Neural progenitor cell (in vitro differentiated cells): Measurements from ENCODE around the gene CRACDL.

Source experiments
- EZH2 ChIP-seq: fragments of 200-600 bp; sonication (generic); IDR thresholded peaks from 2 replicates; pipeline ENCODE4 v1.6.1; 2017; ENCODE audit warnings: antibody characterized with exemption, mild to moderate bottlenecking, moderate library complexity
- EZH2phosphoT487 ChIP-seq: fragments of 200-600 bp; sonication (generic); IDR thresholded peaks from 2 replicates; pipeline ENCODE4 v1.6.1; 2017; ENCODE audit warnings: antibody characterized with exemption
- TF ChIP-seq, protein P1 (sequence below): fragments of 200-600 bp; sonication (generic); IDR thresholded peaks from 2 replicates; pipeline ENCODE4 v1.5.1; 2017; ENCODE audit warnings: antibody characterized with exemption, mild to moderate bottlenecking

GRCh38 chr2:98781822-98782221 lies 154.2 kb downstream of the CRACDL start:
- TF ChIP-seq, protein P1, sequence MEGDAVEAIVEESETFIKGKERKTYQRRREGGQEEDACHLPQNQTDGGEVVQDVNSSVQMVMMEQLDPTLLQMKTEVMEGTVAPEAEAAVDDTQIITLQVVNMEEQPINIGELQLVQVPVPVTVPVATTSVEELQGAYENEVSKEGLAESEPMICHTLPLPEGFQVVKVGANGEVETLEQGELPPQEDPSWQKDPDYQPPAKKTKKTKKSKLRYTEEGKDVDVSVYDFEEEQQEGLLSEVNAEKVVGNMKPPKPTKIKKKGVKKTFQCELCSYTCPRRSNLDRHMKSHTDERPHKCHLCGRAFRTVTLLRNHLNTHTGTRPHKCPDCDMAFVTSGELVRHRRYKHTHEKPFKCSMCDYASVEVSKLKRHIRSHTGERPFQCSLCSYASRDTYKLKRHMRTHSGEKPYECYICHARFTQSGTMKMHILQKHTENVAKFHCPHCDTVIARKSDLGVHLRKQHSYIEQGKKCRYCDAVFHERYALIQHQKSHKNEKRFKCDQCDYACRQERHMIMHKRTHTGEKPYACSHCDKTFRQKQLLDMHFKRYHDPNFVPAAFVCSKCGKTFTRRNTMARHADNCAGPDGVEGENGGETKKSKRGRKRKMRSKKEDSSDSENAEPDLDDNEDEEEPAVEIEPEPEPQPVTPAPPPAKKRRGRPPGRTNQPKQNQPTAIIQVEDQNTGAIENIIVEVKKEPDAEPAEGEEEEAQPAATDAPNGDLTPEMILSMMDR, result no peak
- TF ChIP-seq EZH2 (no peak), EZH2phosphoT487 (no peak)
